Measurements from ENCODE around the gene CACFD1.

CACFD1 gene

DNA sequence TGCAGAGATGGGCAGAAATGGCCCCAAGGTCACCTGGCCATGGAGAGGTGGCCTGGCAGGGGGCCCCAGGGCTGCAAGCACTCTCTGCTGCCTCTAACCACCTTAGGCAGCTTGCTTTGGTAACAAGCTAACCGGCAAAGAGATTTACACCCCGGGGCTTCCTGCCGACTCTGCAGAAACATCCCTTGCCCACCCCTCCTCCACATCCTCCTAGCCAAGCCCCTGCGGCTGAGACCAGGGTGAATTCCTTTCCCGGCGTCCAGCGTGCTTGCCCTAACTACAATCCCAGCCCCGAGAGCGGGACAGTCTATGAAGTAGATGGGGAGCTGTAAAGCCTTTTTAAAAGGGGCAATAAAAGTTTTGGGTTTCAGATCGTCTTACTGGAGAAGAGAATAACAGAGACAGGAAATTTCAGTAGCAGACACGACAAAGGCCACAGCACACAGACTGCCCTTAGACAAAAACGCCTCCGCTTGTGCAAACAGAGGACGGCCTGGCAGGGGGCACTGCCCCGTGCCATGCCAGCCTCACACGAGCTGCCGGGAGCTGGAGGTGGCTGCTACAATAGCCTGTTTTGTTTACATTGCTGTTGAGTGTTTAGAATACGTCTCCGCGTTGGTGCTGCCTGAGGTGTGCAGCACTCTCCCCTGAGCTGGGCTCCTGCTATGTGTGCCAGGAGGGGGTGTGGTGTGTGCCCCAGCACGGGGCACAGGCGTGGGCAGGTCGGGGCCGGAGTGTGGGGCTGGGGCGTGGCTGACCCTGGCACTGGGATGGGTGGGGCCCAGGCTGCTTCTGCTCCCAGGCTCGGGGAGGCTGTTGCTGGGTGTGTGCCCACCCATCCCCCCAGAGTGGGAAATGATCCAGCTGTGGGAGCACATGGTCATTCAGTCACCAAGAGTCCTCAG is 49.7 kb downstream of the CACFD1 start (continued):
- TF ChIP-seq, protein P1, sequence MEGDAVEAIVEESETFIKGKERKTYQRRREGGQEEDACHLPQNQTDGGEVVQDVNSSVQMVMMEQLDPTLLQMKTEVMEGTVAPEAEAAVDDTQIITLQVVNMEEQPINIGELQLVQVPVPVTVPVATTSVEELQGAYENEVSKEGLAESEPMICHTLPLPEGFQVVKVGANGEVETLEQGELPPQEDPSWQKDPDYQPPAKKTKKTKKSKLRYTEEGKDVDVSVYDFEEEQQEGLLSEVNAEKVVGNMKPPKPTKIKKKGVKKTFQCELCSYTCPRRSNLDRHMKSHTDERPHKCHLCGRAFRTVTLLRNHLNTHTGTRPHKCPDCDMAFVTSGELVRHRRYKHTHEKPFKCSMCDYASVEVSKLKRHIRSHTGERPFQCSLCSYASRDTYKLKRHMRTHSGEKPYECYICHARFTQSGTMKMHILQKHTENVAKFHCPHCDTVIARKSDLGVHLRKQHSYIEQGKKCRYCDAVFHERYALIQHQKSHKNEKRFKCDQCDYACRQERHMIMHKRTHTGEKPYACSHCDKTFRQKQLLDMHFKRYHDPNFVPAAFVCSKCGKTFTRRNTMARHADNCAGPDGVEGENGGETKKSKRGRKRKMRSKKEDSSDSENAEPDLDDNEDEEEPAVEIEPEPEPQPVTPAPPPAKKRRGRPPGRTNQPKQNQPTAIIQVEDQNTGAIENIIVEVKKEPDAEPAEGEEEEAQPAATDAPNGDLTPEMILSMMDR (tag by site-specific recombination; IDR thresholded peaks at IDR 0.05) = peak; percentile 24; the same call in 1 of the 2 replicates
- TF ChIP-seq ZNF560 (tag by site-specific recombination; IDR thresholded peaks at IDR 0.05; ENCODE audit: borderline replicate concordance) (no peak), ZBTB8A (tag by site-specific recombination; IDR thresholded peaks at IDR 0.05) (peak; percentile 15; the same call in 1 of the 2 replicates), ZBTB17 (tag by site-specific recombination; IDR thresholded peaks at IDR 0.05) (peak; percentile 44; the same call in 1 of the 2 replicates), ZBTB20 (tag by site-specific recombination; IDR thresholded peaks at IDR 0.05) (peak; percentile 53; the same call in 1 of the 2 replicates), GFI1B (tag by site-specific recombination; IDR thresholded peaks at IDR 0.05) (no peak), ZNF544 (tag by site-specific recombination; IDR thresholded peaks at IDR 0.05) (no peak), ZNF621 (tag by site-specific recombination; IDR thresholded peaks at IDR 0.05) (no peak), ZNF341 (tag by site-specific recombination; IDR thresholded peaks at IDR 0.05; ENCODE audit: low read depth) (peak; percentile 80), ZXDB (tag by site-specific recombination; IDR thresholded peaks at IDR 0.05) (peak; percentile 80), ZFP69B (tag by site-specific recombination; IDR thresholded peaks at IDR 0.05) (peak; percentile 63; the same call in 1 of the 2 replicates), MZF1 (tag by site-specific recombination; IDR thresholded peaks at IDR 0.05; ENCODE audit: borderline replicate concordance) (peak; percentile 74; the same call in 1 of the 2 replicates), ZNF600 (tag by site-specific recombination; IDR thresholded peaks at IDR 0.05) (peak; percentile 76; the same call in 1 of the 2 replicates), ZNF561 (tag by site-specific recombination; IDR thresholded peaks at IDR 0.05; ENCODE audit: borderline replicate concordance) (peak; percentile 53; the same call in 1 of the 2 replicates)

- TF ChIP-seq ZNF621 (tag by site-specific recombination; IDR thresholded peaks at IDR 0.05) (no peak), SCRT1 (tag by site-specific recombination; IDR thresholded peaks at IDR 0.05; ENCODE audit: borderline replicate concordance) (no peak), BCL11A (tag by site-specific recombination; IDR thresholded peaks at IDR 0.05; ENCODE audit: low read depth) (no peak), ZNF223 (tag by site-specific recombination; IDR thresholded peaks at IDR 0.05) (no peak), ZNF16 (tag by site-specific recombination; IDR thresholded peaks at IDR 0.05; ENCODE audit: low read depth) (no peak), ZNF513 (tag by site-specific recombination; IDR thresholded peaks at IDR 0.05) (no peak), SP3 (tag by site-specific recombination; IDR thresholded peaks at IDR 0.05) (no peak), ZNF23 (tag by site-specific recombination; IDR thresholded peaks at IDR 0.05; ENCODE audit: borderline replicate concordance) (no peak)
- TF ChIP-seq, protein P2, sequence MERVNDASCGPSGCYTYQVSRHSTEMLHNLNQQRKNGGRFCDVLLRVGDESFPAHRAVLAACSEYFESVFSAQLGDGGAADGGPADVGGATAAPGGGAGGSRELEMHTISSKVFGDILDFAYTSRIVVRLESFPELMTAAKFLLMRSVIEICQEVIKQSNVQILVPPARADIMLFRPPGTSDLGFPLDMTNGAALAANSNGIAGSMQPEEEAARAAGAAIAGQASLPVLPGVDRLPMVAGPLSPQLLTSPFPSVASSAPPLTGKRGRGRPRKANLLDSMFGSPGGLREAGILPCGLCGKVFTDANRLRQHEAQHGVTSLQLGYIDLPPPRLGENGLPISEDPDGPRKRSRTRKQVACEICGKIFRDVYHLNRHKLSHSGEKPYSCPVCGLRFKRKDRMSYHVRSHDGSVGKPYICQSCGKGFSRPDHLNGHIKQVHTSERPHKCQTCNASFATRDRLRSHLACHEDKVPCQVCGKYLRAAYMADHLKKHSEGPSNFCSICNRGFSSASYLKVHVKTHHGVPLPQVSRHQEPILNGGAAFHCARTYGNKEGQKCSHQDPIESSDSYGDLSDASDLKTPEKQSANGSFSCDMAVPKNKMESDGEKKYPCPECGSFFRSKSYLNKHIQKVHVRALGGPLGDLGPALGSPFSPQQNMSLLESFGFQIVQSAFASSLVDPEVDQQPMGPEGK (tag by site-specific recombination; IDR thresholded peaks at IDR 0.05) = no peak
- TF ChIP-seq, protein P3, sequence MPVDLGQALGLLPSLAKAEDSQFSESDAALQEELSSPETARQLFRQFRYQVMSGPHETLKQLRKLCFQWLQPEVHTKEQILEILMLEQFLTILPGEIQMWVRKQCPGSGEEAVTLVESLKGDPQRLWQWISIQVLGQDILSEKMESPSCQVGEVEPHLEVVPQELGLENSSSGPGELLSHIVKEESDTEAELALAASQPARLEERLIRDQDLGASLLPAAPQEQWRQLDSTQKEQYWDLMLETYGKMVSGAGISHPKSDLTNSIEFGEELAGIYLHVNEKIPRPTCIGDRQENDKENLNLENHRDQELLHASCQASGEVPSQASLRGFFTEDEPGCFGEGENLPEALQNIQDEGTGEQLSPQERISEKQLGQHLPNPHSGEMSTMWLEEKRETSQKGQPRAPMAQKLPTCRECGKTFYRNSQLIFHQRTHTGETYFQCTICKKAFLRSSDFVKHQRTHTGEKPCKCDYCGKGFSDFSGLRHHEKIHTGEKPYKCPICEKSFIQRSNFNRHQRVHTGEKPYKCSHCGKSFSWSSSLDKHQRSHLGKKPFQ (tag by site-specific recombination; IDR thresholded peaks at IDR 0.05) = no peak
- H3K36me3 ChIP-seq (ENCODE audit: control insufficient read depth in 2 of 2, insufficient read depth in 1 of 2, low read length in 2 of 2) = no peaks in the 10 kb centered on the region
- CTCF ChIA-PET = no interaction called here
- no peak overlapping the region for H3K27ac ChIP-seq (ENCODE audit: extremely low read depth, low read depth, low read length)
- peaks cover 8% of the 10 kb centered on the region for H3K4me1 ChIP-seq (ENCODE audit: control insufficient read depth, insufficient read depth, low read length)
- H3K4me3 ChIP-seq (ENCODE audit: low read depth, low read length) = no peak overlapping the region
- no peaks in the 10 kb centered on the region for H3K9me3 ChIP-seq (ENCODE audit: control insufficient read depth, insufficient read depth, low read depth, low read length)
- POLR2A ChIA-PET = no interaction called here
Observed at GRCh38 chr9:133510926-133511505, 51.2 kb downstream of the CACFD1 start.
